Measurements from ENCODE around the gene CDCP1.
A peak's percentile ranks its signal among the peaks of the same experiment; 100 is the strongest.
"Not testable (repeated sequence)": the region's sequence is repeated elsewhere in the genome, so short reads cannot be mapped to it uniquely, and the experiment has no call there.

CDCP1 gene

GRCh38 chr3:45084820-45085816 lies 61.1 kb downstream of the CDCP1 start:
- peak; percentile 74 to 78 for DNase-seq (ENCODE audit: low read depth in 2 of 2)

GRCh38 chr3:45084361-45084760 lies 61.8 kb downstream of the CDCP1 start:
- DNase-seq (ENCODE audit: low read depth in 2 of 2), result no peak

DNA sequence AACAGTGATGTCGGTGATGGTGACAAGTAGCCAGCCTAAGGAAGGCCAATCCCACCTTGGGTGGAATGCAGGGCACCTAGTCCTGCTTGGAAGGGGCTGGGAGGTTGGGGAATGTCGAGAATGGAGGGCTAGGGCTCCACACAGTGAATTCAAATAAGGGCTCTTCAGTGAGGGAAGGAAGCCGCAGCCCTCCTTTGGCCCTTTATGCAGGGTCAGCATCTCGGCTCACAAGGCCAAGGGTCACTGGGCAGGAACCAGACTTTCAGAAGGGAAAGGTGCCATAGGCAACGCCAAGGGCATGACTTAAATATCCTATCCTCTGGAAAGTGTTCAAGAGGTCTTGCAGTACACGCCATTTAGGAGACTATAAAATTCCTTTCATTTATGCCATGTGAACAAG lies 63.2 kb downstream of the CDCP1 start:
- no peak for DNase-seq (ENCODE audit: low read depth in 2 of 2)

DNA sequence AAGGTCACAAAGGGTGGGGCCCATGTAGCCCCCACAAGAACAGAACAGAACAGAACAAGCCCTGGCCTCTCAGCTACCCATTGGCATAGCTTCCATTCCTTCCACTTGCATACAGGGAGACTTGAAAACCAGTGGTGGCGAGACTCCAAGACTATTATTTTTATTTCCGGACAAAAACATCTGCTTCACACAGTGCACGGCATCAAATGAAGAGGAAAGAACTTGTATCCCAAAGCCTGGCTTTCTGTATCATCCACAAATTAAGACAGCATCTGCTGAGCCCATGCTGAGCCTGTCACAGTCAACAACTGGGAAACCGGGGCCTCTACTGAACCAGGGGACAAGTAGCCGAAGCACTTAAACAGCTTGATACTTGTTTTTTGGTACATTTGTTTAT lies 64.0 kb downstream of the CDCP1 start:
- no peak for DNase-seq (ENCODE audit: low read depth in 2 of 2)

DNA sequence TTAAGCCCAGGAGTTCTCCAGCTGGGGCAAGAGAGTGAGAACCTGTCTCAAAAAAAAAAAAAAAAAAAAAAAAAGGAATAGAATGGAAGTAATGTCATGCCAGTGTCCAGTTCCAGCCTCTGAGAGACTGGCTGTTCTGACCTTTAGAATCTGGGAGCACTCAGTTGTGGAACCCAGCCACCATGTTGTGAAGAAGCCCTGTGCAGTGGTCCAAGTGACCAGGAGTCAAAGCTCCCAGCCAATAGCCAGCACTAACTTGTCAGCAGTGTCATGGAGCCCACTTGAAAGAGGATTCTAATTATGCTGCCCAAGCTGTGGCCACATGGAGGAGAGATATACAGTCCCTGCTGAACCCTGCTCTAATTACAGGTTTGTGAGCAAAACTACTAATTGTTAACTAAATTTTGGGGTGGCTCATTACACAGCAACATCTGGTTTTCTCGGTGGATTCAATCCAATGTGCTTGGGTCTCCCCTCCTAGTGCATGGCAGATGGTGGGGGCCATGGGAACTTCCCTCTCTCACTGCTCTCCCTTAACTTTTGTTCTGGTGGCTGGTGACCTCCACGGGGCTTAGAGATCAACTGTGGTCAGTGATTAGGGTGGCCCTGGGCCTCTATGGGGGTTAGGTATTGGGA lies 64.6 kb downstream of the CDCP1 start:
- DNase-seq (ENCODE audit: low read depth in 2 of 2), result no peak

- no peak for DNase-seq (ENCODE audit: low read depth in 2 of 2)
Observed at GRCh38 chr3:45080824-45081223, 65.4 kb downstream of the CDCP1 start.

GRCh38 chr3:45079715-45080114 lies 66.5 kb downstream of the CDCP1 start:
- no peak for DNase-seq (ENCODE audit: low read depth in 2 of 2)

- no peak for DNase-seq (ENCODE audit: low read depth in 2 of 2)
Observed at GRCh38 chr3:45078910-45079522, 67.2 kb downstream of the CDCP1 start.

DNA sequence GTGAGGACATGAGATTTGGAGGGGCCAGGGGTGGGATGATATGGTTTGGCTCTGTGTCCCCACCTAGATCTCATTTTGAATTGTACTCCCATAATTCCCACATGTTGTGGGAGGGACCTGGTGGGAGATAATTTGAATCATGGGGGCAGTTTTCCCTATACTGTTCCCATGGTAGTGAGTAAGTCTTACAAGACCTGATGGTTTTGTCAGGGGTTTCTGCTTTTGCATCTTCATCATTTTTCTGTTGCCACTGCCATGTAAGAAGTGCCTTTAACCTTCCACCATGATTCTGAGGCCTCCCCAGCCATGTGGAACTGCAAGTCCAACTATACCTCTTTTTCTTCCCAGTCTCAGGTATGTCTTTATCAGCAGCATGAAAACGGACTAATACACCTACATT lies 67.9 kb downstream of the CDCP1 start:
- not testable (repeated sequence) for DNase-seq (ENCODE audit: low read depth in 2 of 2)

GRCh38 chr3:45075821-45076625 lies 70.2 kb downstream of the CDCP1 start:
- DNase-seq (ENCODE audit: low read depth in 2 of 2), result no peak

DNA sequence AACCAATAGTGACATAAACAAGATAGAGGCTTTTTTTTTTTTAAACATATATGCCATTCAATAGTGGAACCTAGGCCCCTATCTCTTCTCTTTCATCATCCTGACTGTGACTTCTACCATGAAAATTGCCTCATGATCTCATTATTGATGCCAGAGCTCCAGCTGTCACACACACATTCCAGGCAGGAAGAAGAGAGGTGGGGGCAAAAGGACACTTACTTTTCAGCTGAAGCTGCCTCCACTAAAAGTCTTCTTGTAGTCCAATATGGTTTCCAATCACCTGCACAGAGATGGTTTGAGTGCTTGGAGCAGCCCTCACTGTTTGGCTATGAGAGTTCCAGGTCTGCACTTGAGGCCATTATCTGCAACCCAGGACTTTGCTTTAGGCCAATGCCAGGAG lies 75.1 kb downstream of the CDCP1 start:
- DNase-seq (ENCODE audit: low read depth in 2 of 2), result no peak

DNA sequence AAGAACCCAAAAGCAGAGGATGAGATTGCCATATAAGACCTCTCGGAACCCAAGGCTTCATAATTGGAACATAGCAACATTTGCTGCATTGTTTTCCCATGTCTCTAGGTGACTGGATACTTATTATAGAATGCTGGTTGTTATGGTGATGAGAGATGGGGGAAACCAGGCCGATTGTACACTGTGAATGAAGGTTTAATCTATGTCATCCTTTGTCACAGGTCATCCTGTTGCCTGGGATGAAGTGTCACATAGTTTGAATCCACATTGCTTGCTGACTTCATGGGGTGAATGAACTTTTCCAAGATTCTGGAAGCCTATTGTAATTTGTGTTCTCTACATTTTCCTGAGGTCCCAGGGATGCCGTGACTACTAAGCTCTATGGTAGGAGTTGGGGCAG lies 78.2 kb downstream of the CDCP1 start:
- no peak for DNase-seq (ENCODE audit: low read depth in 2 of 2)

- DNase-seq (ENCODE audit: low read depth in 2 of 2), result no peak
Observed at GRCh38 chr3:45067486-45067885, 78.7 kb downstream of the CDCP1 start.

- no peak for DNase-seq (ENCODE audit: low read depth in 2 of 2)
Observed at GRCh38 chr3:45066109-45066801, 79.9 kb downstream of the CDCP1 start.

GRCh38 chr3:45065373-45065720 lies 80.8 kb downstream of the CDCP1 start:
- no peak for DNase-seq (ENCODE audit: low read depth in 2 of 2)

GRCh38 chr3:45064512-45065372 lies 81.4 kb downstream of the CDCP1 start:
- DNase-seq (ENCODE audit: low read depth in 2 of 2), result no peak

DNA sequence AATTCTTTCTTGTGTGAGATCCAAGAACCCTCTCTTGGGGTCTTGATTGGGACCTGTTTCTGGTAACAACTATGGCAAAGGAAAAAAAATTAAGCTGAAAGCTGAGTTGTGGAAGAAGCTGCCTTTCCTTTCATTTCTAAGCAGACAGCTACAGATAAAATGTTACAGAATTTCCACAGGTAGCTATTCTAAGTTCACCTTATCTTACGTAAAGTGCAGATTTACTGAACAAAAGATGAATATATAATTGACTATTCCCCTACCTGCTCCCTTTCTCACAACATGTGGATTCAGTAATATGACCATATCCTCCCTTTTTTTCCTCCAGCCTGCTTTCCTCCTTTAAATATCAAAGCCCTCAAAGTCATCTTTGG lies 83.5 kb downstream of the CDCP1 start:
- DNase-seq (ENCODE audit: low read depth in 2 of 2), result no peak

- no peak for DNase-seq (ENCODE audit: low read depth in 2 of 2)
Observed at GRCh38 chr3:45060165-45060892, 85.8 kb downstream of the CDCP1 start.

GRCh38 chr3:45059132-45059531 lies 87.0 kb downstream of the CDCP1 start:
- DNase-seq (ENCODE audit: low read depth in 2 of 2), result no peak

DNA sequence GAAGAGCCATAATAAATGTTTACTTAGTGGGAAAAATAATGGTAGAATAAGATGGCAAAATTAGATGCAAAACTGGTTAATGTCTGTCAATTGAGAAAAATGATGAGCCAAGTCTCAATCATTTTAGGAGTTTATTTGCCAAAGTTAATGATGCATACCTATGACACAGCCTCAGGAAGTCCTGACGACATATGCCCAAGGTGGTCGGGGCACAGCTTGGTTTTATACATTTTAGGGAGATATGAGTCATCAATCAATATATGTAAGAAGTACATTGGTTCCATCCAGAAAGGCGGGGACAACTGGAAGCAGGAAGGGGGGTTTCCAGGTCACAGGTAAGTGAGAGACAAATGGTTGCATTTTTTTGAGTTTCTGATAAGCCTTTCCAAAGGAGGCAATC lies 88.6 kb downstream of the CDCP1 start:
- no peak for DNase-seq (ENCODE audit: low read depth in 2 of 2)
